WI38 (cell line): ENCODE measurements around the gene CD99L2.

Source experiments
- H3K4me3 ChIP-seq: 2 replicates; pipeline ENCODE4 v1.5.1; 2011; ENCODE audit warnings: low read depth, mild to moderate bottlenecking, control low read depth, low read length
- TF ChIP-seq, protein P1 (sequence below): IDR thresholded peaks from 2 replicates; pipeline ENCODE4 v1.5.1; 2012; ENCODE audit warnings: low read depth, mild to moderate bottlenecking, control low read depth, low read length

The CD99L2 gene

DNA sequence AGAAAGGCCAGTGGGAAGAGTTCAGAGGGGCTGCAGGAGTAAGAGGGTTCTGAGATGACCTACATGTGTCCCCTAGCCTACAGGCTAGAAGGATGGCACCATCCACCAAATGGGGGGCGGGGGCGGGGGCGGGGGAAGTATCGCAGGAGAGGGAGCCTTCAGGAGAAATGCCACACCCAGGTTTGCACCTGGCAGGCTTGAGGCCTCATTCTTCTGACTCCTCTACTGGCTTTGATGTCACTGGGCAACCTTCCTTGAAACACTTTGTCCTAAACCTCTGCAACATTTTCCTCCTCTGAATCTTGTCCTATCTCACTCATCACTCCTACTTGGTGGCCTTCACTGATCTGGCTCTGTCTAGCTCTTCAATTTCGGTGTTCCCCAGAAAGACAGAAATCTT lies 24.0 kb downstream of the CD99L2 start:
- TF ChIP-seq, protein P1, sequence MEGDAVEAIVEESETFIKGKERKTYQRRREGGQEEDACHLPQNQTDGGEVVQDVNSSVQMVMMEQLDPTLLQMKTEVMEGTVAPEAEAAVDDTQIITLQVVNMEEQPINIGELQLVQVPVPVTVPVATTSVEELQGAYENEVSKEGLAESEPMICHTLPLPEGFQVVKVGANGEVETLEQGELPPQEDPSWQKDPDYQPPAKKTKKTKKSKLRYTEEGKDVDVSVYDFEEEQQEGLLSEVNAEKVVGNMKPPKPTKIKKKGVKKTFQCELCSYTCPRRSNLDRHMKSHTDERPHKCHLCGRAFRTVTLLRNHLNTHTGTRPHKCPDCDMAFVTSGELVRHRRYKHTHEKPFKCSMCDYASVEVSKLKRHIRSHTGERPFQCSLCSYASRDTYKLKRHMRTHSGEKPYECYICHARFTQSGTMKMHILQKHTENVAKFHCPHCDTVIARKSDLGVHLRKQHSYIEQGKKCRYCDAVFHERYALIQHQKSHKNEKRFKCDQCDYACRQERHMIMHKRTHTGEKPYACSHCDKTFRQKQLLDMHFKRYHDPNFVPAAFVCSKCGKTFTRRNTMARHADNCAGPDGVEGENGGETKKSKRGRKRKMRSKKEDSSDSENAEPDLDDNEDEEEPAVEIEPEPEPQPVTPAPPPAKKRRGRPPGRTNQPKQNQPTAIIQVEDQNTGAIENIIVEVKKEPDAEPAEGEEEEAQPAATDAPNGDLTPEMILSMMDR: no peak

DNA sequence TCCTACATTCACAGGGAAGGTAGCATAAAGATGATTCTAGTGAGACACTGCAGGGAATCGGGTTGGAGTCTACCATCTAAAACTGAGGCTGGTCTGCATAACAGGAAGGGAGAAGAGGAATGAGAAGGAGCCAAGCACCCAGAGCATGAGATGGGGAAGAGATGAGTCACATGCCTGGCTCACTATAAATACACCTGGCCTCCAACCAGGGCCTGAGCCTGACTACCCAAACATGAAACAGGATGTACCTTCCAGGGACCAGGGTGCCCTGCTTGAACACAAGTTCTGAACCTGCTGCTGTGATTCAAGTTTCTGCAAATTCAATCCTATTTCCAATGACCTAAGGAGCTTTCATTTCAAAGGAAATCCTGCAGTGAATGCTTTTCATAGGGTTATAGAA lies 24.9 kb downstream of the CD99L2 start:
- no peak overlapping the region for H3K4me3 ChIP-seq
- TF ChIP-seq, protein P1: no peak

More for the DNA sequence above, 24.0 kb downstream of the CD99L2 start:
- H3K4me3 ChIP-seq: no peak overlapping the region

DNA sequence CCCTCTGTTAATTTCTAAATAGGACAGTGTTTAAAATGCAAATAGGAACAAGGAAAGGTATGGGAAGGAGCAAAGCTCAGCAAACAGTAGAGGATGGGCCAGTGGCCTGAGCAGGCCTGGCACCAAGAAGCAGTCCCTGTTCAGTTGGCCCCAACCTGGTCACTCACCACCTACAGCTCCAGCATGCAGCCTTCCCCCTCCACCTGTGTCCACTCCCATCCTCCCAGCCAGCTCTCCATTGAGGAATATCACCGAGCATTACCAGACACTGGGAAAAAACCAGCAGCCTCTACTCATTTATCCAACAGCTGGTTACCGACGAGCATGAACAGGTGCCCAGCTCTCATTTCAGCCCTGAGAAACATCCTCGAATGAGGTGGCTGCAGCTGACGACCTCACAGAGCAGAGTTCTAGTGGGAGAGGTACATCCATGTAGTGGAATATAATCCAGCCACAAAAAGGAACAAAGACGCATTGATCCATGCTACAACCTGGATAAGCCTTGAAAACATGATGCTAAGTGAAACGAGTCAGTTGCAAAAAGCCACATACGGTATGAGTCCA lies 25.6 kb downstream of the CD99L2 start:
- no peak overlapping the region for H3K4me3 ChIP-seq
- TF ChIP-seq, protein P1: no peak

DNA sequence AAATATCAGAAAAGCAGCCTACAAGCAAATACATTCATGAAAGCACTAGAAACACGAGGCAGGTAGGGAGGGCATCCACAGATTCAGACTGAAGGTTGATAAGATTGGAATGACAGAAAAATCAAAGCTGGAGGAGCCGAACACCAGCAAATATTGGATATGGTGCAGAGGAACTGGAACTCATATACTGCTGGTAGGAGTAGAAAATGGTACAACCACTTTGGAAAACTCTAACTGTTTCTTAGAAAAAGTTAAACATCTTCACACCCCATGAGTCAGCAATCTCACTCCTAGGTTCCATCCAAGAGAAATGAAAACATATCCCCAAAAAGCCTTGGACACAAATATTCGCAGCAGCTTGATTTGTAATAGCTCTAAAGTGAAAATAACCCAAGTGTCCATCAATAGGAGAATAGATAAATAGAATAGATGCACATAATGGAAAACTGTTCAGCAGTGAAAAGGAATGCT lies 27.1 kb downstream of the CD99L2 start:
- H3K4me3 ChIP-seq: no peak overlapping the region
- TF ChIP-seq, protein P1: no peak

DNA sequence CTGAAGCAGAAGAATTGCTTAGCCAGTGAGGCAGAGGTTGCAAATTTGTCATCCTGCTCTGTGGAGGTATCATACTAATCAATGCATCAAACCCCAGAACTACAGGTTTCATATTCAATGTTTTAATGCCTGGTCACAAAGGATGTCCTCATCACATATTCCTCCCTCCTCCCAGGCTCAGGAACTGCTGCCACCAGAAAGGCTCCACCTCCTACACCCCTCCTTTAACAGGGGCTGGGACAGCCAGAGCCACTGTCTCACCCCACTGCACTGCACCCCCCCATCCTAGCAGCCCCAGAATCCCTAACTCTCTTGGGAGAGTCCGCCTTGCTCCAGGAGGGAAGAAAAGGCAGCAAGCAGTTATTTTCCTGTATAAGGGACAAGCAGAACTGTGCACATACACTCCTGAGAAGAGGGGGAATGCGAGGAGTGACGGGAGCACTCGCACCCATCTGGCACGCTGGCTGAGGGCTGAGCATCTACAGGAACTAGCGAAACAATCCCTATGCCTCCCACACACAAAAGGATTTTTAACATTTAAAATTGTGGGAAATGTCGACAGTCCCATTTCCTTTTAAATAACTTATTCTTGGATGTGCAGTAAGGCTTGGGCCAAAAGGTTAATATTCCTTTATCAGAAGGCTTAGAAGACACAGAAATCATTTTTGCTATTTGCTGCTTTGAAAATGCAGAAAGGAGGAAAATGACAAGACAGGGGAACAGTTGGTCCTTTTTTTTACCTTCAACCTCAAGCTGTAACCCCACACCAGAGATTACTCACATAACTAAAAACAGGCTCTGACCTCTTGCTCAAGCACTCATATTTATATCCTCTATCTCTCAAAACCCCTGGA lies 27.8 kb downstream of the CD99L2 start:
- H3K4me3 ChIP-seq: no peak overlapping the region
- TF ChIP-seq, protein P1: no peak

DNA sequence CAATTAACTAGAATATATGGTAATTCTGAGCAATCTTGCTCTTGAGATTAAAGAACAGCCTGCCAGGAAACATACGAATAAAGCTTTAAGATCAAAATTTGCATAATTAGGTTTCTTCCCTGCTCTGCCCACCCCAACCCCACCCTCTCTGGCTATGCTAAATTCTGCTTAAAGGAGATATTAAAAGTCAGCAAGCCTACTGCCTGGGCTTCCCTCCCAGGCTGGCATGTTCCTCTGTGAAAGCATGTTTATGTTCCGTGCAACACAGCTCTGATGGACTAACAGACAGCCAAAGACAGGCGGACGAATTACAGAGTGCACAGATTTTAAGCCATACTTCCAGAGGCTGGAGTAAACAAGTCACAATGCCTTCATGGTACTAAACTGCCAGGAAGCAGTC lies 28.4 kb downstream of the CD99L2 start:
- TF ChIP-seq, protein P1: no peak
- no peak overlapping the region for H3K4me3 ChIP-seq

DNA sequence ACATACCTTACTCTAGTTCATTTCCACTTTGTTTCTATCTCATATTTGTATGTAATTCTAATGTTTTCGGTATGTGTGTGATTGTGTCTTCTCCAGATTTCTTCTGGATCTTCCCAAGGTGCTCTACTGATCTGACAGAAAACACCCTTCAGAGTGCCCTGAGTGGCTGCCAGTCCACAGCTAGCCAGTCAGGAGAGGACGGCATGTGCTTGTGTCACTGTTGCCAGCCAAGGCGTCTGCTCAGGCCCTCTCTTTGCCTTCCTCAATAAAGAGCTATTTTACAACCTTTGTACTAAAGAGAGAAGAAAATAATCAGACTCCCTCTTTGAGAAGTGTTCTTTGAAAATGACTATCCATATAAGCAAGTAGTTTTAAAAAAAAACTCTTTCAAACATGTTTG lies 29.0 kb downstream of the CD99L2 start:
- TF ChIP-seq, protein P1: no peak
- H3K4me3 ChIP-seq: no peak overlapping the region
